GM23338 (cell line): Measurements from ENCODE around the gene BTBD9. TPM values are rescaled to one million over a fixed set of nuclear protein-coding genes. Genes with fewer than 3 reads are reported as not detected.

Experiments
- ATAC-seq: fragments of 200-7000 bp; cut with Tn5 transposase; 3 replicates; pipeline ENCODE4 v1.9.1; 2020
- DNase-seq: peaks from one replicate; pipeline ENCODE4 v3.0.0-alpha.2; 2015; ENCODE audit warnings: low spot score
- H2AFZ ChIP-seq: fragments of 200-600 bp; sonication (generic); 2 replicates; pipeline ENCODE4 v1.8.0; 2016; ENCODE audit warnings: antibody characterized with exemption, mild to moderate bottlenecking, moderate library complexity
- H3F3A ChIP-seq: fragments of 200-600 bp; sonication (generic); replicated peaks from 2 replicates; pipeline ENCODE4 v1.8.0; 2017; ENCODE audit warnings: antibody characterized with exemption, mixed run types, low read depth
- H3K27ac ChIP-seq: fragments of 200-600 bp; sonication (generic); 2 replicates; pipeline ENCODE4 v1.6.1; 2016; ENCODE audit warnings: low read depth
- H3K27me3 ChIP-seq: fragments of 200-600 bp; sonication (generic); 2 replicates; pipeline ENCODE4 v1.8.0; 2016; ENCODE audit warnings: mild to moderate bottlenecking, mixed run types, moderate library complexity; ENCODE audit not compliant: insufficient read depth
- H3K36me3 ChIP-seq: fragments of 200-600 bp; sonication (generic); 2 replicates; pipeline ENCODE4 v1.8.0; 2016; ENCODE audit warnings: mild to moderate bottlenecking; ENCODE audit not compliant: insufficient read depth
- H3K4me1 ChIP-seq: fragments of 200-600 bp; sonication (generic); 2 replicates; pipeline ENCODE4 v1.8.0; 2016; ENCODE audit warnings: mild to moderate bottlenecking, moderate library complexity; ENCODE audit not compliant: insufficient read depth
- H3K4me2 ChIP-seq: fragments of 200-600 bp; sonication (generic); 2 replicates; pipeline ENCODE4 v1.7.1; 2017; ENCODE audit warnings: mixed run types
- H3K4me3 ChIP-seq: fragments of 200-600 bp; sonication (generic); 2 replicates; pipeline ENCODE4 v1.6.1; 2016; ENCODE audit warnings: mixed run types
- H3K79me2 ChIP-seq: fragments of 200-600 bp; sonication (generic); replicated peaks from 2 replicates; pipeline ENCODE4 v1.8.0; 2017; ENCODE audit warnings: mild to moderate bottlenecking; ENCODE audit not compliant: insufficient read depth
- H3K9me2 ChIP-seq: fragments of 200-600 bp; sonication (generic); 2 replicates; pipeline ENCODE4 v1.8.0; 2017; ENCODE audit not compliant: insufficient read depth
- H4K20me1 ChIP-seq: fragments of 200-600 bp; sonication (generic); replicated peaks from 2 replicates; pipeline ENCODE4 v1.8.0; 2017; ENCODE audit warnings: mild to moderate bottlenecking; ENCODE audit not compliant: insufficient read depth
- H3K27ac Mint-ChIP-seq: 2 replicates; pipeline ENCODE4 v1.8.0; 2020; ENCODE audit warnings: inconsistent platforms, mild to moderate bottlenecking, moderate library complexity, mixed read lengths
- H3K27me3 Mint-ChIP-seq: 3 replicates; pipeline ENCODE4 v1.8.0; 2022; ENCODE audit warnings: low read depth, mild to moderate bottlenecking, moderate library complexity, mixed read lengths, inconsistent platforms; ENCODE audit not compliant: insufficient read depth, poor library complexity
- H3K36me3 Mint-ChIP-seq: 3 replicates; pipeline ENCODE4 v1.8.0; 2021; ENCODE audit warnings: low read depth, mild to moderate bottlenecking, inconsistent platforms, moderate library complexity, mixed read lengths
- H3K4me1 Mint-ChIP-seq: 3 replicates; pipeline ENCODE4 v1.8.0; 2020; ENCODE audit warnings: mild to moderate bottlenecking, inconsistent platforms, mixed read lengths
- H3K4me3 Mint-ChIP-seq: 3 replicates; pipeline ENCODE4 v1.8.0; 2021; ENCODE audit warnings: moderate library complexity, mild to moderate bottlenecking, inconsistent platforms, mixed read lengths
- H3K9me3 Mint-ChIP-seq: 3 replicates; pipeline ENCODE4 v1.8.0; 2020; ENCODE audit warnings: moderate library complexity, mild to moderate bottlenecking, inconsistent platforms, mixed read lengths
- CREB1 ChIP-seq: fragments of 250-450 bp; sonication (Bioruptor Pico); IDR thresholded peaks from 2 replicates; pipeline ENCODE4 v1.5.0; 2020; ENCODE audit warnings: low read depth, mild to moderate bottlenecking, moderate library complexity
- CTCF ChIP-seq, 2 experiments: fragments of 200-600 bp in 1 of 2; sonication (generic) in 1 of 2; conservative IDR thresholded peaks; 2 replicates each; pipeline versions ENCODE4 v1.5.1 to v1.6.1; 2016 to 2017; ENCODE audit warnings: antibody characterized with exemption in 2 of 2, low read depth in 2 of 2, mild to moderate bottlenecking in 2 of 2, moderate library complexity in 1 of 2
- ETS1 ChIP-seq: IDR thresholded peaks from 2 replicates; pipeline ENCODE4 v1.6.1; 2016; ENCODE audit warnings: antibody characterized with exemption
- EZH2 ChIP-seq: fragments of 200-600 bp; sonication (generic); IDR thresholded peaks from one replicate; pipeline ENCODE4 v1.8.0; 2017; ENCODE audit warnings: antibody characterized with exemption, mild to moderate bottlenecking, low read depth; ENCODE audit not compliant: unreplicated experiment
- EZH2phosphoT487 ChIP-seq: fragments of 200-600 bp; sonication (generic); IDR thresholded peaks from one replicate; pipeline ENCODE4 v1.8.1; 2018; ENCODE audit warnings: antibody characterized with exemption; ENCODE audit not compliant: unreplicated experiment
- JUNB ChIP-seq: IDR thresholded peaks from one replicate; pipeline ENCODE4 v1.6.1; 2016; ENCODE audit warnings: antibody characterized with exemption; ENCODE audit not compliant: unreplicated experiment
- NANOG ChIP-seq: IDR thresholded peaks from 2 replicates; pipeline ENCODE4 v1.6.1; 2016; ENCODE audit warnings: antibody characterized with exemption, borderline replicate concordance
- POLR2AphosphoS5 ChIP-seq: IDR thresholded peaks from 2 replicates; pipeline ENCODE4 v1.6.1; 2016; ENCODE audit warnings: antibody characterized with exemption, low read depth
- REST ChIP-seq: IDR thresholded peaks from one replicate; pipeline ENCODE4 v1.6.1; 2018; ENCODE audit warnings: antibody characterized with exemption; ENCODE audit not compliant: unreplicated experiment
- STAT1 ChIP-seq: IDR thresholded peaks from one replicate; pipeline ENCODE4 v1.6.1; 2016; ENCODE audit warnings: antibody characterized with exemption; ENCODE audit not compliant: unreplicated experiment
- ZNF331 ChIP-seq: fragments of 250-450 bp; sonication (Bioruptor Pico); IDR thresholded peaks from 2 replicates; pipeline ENCODE4 v1.5.0; 2020; ENCODE audit warnings: low read depth, mild to moderate bottlenecking, moderate library complexity
- ZNF462 ChIP-seq: fragments of 250-450 bp; sonication (Bioruptor Pico); IDR thresholded peaks from 2 replicates; pipeline ENCODE4 v1.5.0; 2020; ENCODE audit warnings: mild to moderate bottlenecking, moderate library complexity
- polyA plus RNA-seq: library from polyadenylated mRNA; unstranded; fragments of >200 nt; fragmentation: Nextera tagmentation; extraction: Ambion mirVana; gene quantifications from 2 replicates; pipeline ENCODE4 v1.2.1, GENCODE V29; 2016
- total RNA-seq: library from RNA; depleted of rRNA; stranded (reverse); fragments of >200 nt; shearing (Covaris generic); gene quantifications from 2 replicates; pipeline ENCODE4 v1.2.3, GENCODE V29; 2014

BTBD9 gene
- total and polyA plus RNA-seq, 2 experiments from 2014 or later, result 4.2 to 5.3 TPM

GRCh38 chr6:38389875-38390274 is 249.9 kb downstream of the BTBD9 start (continued):
- TF ChIP-seq ETS1, result no peak

- no peak for ATAC-seq
- TF ChIP-seq CREB1 (CRISPR knock-in tag) (no peak), ZNF462 (CRISPR knock-in tag) (no peak), STAT1 (no peak), EZH2 (no peak), ETS1 (no peak), EZH2phosphoT487 (no peak), NANOG (no peak), ZNF331 (CRISPR knock-in tag) (no peak), CTCF (conservative IDR thresholded peaks at IDR 0.05; ENCODE audit: low read depth in 2 of 2) (no peak), JUNB (no peak), REST (no peak), POLR2AphosphoS5 (no peak)
Observed at GRCh38 chr6:38387971-38388370, 251.8 kb downstream of the BTBD9 start.

More at GRCh38 chr6:38387971-38388370, 251.8 kb downstream of the BTBD9 start:
- no peaks in the 10 kb centered on the region for H3K27me3 Mint-ChIP-seq
- H3K4me1 Mint-ChIP-seq, result peaks cover 14% of the 10 kb centered on the region; the same call in 2 of the 3 replicates
- no peaks in the 10 kb centered on the region for H3K36me3 ChIP-seq
- H3K36me3 Mint-ChIP-seq, result no peaks in the 10 kb centered on the region
- H3K27ac ChIP-seq, result no peak overlapping the region
- no peak overlapping the region for H3K4me3 Mint-ChIP-seq
- H3K79me2 ChIP-seq, result no peaks in the 10 kb centered on the region
- H4K20me1 ChIP-seq, result no peaks in the 10 kb centered on the region
- DNase-seq, result no peak
- no peak overlapping the region for H2AFZ ChIP-seq
- no peak overlapping the region for H3K27ac Mint-ChIP-seq
- H3F3A ChIP-seq, result no peaks in the 10 kb centered on the region
- peaks cover 20% of the 10 kb centered on the region for H3K4me1 ChIP-seq
- H3K4me3 ChIP-seq, result no peak overlapping the region
- no peaks in the 10 kb centered on the region for H3K27me3 ChIP-seq
- no peak overlapping the region for H3K4me2 ChIP-seq
- no peaks in the 10 kb centered on the region for H3K9me2 ChIP-seq
- no peaks in the 10 kb centered on the region for H3K9me3 Mint-ChIP-seq
